Parathyroid adenoma (tissue), 2 donors: ENCODE data around the gene PRKCQ.

Source experiments
- H2AFZ ChIP-seq: fragments of 300-600 bp; sonication (generic); one replicate; pipeline ENCODE4 v1.7.0; 2017; ENCODE audit warnings: antibody characterized with exemption, mild to moderate bottlenecking
- H3K27ac ChIP-seq: fragments of 300-600 bp; sonication (generic); one replicate; pipeline ENCODE4 v1.7.0; 2017
- H3K27me3 ChIP-seq: fragments of 300-600 bp; sonication (generic); one replicate; pipeline ENCODE4 v1.7.0; 2017; ENCODE audit warnings: low read length; ENCODE audit not compliant: control insufficient read depth, insufficient read depth
- H3K36me3 ChIP-seq: fragments of 300-600 bp; sonication (generic); one replicate; pipeline ENCODE4 v1.7.0; 2017; ENCODE audit warnings: low read length; ENCODE audit not compliant: control insufficient read depth, insufficient read depth
- H3K4me1 ChIP-seq: fragments of 300-600 bp; sonication (generic); one replicate; pipeline ENCODE4 v1.7.0; 2017; ENCODE audit warnings: control low read depth
- H3K4me2 ChIP-seq: fragments of 300-600 bp; sonication (generic); one replicate; pipeline ENCODE4 v1.7.0; 2017; ENCODE audit warnings: low read length
- H3K4me3 ChIP-seq: fragments of 300-600 bp; sonication (generic); one replicate; pipeline ENCODE4 v1.7.0; 2017; ENCODE audit warnings: low read depth, low read length
- H3K79me2 ChIP-seq: fragments of 300-600 bp; sonication (generic); one replicate; pipeline ENCODE4 v1.7.0; 2017; ENCODE audit warnings: control low read depth
- H3K9ac ChIP-seq: fragments of 300-600 bp; sonication (generic); one replicate; pipeline ENCODE4 v1.7.0; 2017; ENCODE audit warnings: mild to moderate bottlenecking
- H3K9me3 ChIP-seq: fragments of 300-600 bp; sonication (generic); one replicate; pipeline ENCODE4 v1.7.0; 2017; ENCODE audit warnings: low read length; ENCODE audit not compliant: control insufficient read depth
- TF ChIP-seq, protein P1 (sequence below): fragments of 300-600 bp; sonication (generic); IDR thresholded peaks from one replicate; pipeline ENCODE4 v1.7.0; 2017; ENCODE audit warnings: antibody characterized with exemption, mild to moderate bottlenecking
- donor health status: primary hyperparathyroidism.

Gene PRKCQ

DNA sequence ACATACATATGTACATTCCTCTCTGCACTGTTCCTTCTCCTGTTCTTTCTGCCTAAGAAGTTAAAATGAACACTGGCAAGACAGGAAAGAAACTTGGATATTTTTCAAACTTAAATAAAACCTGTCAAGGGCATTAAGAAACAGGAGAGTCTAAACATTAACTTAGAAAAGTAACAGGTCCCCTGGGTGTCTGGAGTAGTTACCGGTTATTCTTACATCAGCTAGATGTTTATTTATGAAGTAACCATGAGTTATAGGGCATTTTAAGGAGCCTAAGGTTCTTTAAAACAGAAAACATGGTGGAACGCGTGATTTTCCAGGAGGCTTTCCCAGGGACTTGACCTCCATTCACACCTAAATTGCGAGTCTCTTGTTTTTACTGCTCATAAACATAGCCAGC is 148.2 kb downstream of the PRKCQ start:
- H3K27ac ChIP-seq: no peak overlapping the region
- H2AFZ ChIP-seq: no peak overlapping the region
- no peak overlapping the region for H3K4me3 ChIP-seq
- H3K79me2 ChIP-seq: no peaks in the 10 kb centered on the region
- H3K9ac ChIP-seq: no peak overlapping the region
- H3K4me1 ChIP-seq: no peaks in the 10 kb centered on the region
- no peak overlapping the region for H3K4me2 ChIP-seq
- TF ChIP-seq, protein P1, sequence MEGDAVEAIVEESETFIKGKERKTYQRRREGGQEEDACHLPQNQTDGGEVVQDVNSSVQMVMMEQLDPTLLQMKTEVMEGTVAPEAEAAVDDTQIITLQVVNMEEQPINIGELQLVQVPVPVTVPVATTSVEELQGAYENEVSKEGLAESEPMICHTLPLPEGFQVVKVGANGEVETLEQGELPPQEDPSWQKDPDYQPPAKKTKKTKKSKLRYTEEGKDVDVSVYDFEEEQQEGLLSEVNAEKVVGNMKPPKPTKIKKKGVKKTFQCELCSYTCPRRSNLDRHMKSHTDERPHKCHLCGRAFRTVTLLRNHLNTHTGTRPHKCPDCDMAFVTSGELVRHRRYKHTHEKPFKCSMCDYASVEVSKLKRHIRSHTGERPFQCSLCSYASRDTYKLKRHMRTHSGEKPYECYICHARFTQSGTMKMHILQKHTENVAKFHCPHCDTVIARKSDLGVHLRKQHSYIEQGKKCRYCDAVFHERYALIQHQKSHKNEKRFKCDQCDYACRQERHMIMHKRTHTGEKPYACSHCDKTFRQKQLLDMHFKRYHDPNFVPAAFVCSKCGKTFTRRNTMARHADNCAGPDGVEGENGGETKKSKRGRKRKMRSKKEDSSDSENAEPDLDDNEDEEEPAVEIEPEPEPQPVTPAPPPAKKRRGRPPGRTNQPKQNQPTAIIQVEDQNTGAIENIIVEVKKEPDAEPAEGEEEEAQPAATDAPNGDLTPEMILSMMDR: no peak
- no peaks in the 10 kb centered on the region for H3K27me3 ChIP-seq
- H3K36me3 ChIP-seq: no peaks in the 10 kb centered on the region
- no peaks in the 10 kb centered on the region for H3K9me3 ChIP-seq

- TF ChIP-seq, protein P1: no peak
- Histone ChIP-seq H3K9ac (no peak overlapping the region), H3K4me3 (no peak overlapping the region), H3K9me3 (no peaks in the 10 kb centered on the region), H3K4me1 (no peaks in the 10 kb centered on the region), H3K27ac (no peak overlapping the region), H3K27me3 (no peaks in the 10 kb centered on the region), H3K36me3 (no peaks in the 10 kb centered on the region), H3K4me2 (no peak overlapping the region), H2AFZ (no peak overlapping the region), H3K79me2 (no peaks in the 10 kb centered on the region)
These were observed 148.9 kb downstream of the PRKCQ start for GRCh38 chr10:6431186-6431585.

- Histone ChIP-seq H3K27ac (no peak overlapping the region), H3K36me3 (no peaks in the 10 kb centered on the region), H3K4me2 (no peak overlapping the region), H3K79me2 (no peaks in the 10 kb centered on the region), H3K4me3 (no peak overlapping the region), H3K27me3 (no peaks in the 10 kb centered on the region), H3K4me1 (no peaks in the 10 kb centered on the region), H3K9me3 (no peaks in the 10 kb centered on the region), H3K9ac (no peak overlapping the region), H2AFZ (no peak overlapping the region)
- TF ChIP-seq, protein P1: no peak
These were observed 149.6 kb downstream of the PRKCQ start for GRCh38 chr10:6430423-6430980.

DNA sequence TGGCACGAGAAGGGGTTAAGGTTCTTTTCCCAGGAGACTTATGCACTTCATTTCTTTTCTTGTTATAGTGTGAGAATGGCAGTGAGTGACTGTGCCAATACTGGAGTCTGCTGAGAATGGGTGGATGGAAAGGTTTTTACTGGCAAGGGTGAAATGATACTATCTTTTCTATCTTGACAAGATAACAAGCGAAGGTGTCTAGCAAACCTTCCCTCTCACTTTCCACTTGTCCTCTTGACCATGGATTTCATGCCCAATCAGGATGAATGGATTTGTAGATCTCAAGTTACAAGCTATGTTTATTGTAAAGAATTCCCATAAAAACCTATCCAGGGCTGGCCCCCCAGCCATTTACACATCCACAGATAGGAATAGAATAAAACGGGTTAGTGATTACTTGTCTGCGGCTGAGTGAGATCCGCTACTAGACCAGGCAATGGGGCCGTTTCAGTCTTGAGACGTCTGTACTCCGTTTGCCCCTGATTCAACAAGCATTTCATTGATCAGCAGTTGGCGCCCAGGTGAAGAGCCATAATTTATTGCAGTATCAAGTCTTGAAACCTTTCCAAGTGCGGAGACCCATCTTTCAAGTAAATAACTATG is 152.6 kb downstream of the PRKCQ start:
- TF ChIP-seq, protein P1: no peak
- Histone ChIP-seq H3K27ac (no peak overlapping the region), H3K9ac (no peak overlapping the region), H3K27me3 (no peaks in the 10 kb centered on the region), H3K4me3 (no peak overlapping the region), H3K79me2 (no peaks in the 10 kb centered on the region), H3K36me3 (no peaks in the 10 kb centered on the region), H3K9me3 (no peaks in the 10 kb centered on the region), H2AFZ (no peak overlapping the region), H3K4me1 (no peaks in the 10 kb centered on the region), H3K4me2 (no peak overlapping the region)

DNA sequence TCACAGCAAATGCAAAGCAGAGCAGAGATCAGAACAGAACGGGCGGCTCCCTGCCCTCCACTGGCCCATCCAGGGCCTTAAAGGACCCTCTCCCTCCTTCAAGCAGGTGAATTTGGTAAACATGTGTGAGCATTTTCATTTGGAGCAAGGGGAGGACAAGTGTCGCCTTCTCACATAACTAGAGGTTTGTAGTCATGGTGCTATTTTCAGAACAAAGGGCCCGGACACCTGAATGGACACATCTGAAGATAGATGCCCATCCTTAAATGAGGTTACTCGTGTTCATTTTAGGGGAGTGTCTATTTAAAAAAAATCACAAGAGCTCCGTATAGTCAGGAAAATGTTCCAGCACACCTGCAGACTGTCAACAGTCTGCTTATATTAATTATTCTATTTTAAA is 153.8 kb downstream of the PRKCQ start:
- Histone ChIP-seq H3K79me2 (no peaks in the 10 kb centered on the region), H3K27ac (no peak overlapping the region), H3K9me3 (no peaks in the 10 kb centered on the region), H3K4me1 (no peaks in the 10 kb centered on the region), H3K4me3 (no peak overlapping the region), H3K9ac (no peak overlapping the region), H2AFZ (no peak overlapping the region), H3K36me3 (no peaks in the 10 kb centered on the region), H3K27me3 (no peaks in the 10 kb centered on the region), H3K4me2 (no peak overlapping the region)
- TF ChIP-seq, protein P1: no peak
